ENCODE data around the gene CLCA1. TPM values are rescaled to one million over a fixed set of nuclear protein-coding genes. Genes with fewer than 3 reads are reported as not detected.
A peak's percentile ranks its signal among the peaks of the same experiment; 100 is the strongest.
"Not testable (repeated sequence)": the region's sequence is repeated elsewhere in the genome, so short reads cannot be mapped to it uniquely, and the experiment has no call there.

Gene CLCA1
- total RNA-seq, 1 experiment from 2014 or later, result 0.08 TPM

DNA sequence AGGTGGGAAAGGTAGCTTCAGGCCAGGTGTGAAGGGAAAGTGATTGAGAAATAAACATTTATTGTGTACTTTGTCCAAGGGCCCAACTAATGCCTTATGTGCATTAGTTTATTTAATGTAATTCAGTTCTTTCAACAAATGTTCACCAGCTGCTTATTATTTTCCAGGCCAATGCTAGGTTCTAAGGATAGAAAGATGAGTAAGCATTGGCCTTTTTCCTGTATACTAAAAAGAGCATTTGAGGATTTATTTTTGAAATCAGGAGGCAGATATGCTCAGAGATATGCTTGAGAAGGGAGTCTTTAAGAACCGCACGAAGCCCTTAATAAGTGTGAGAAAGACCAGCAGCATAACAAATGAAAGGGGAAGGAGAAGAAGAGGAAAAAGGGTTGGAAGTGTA lies 32.0 kb downstream of the CLCA1 start:
- POLR2A ChIA-PET, result no interaction called here
- CTCF ChIA-PET, result no interaction called here

DNA sequence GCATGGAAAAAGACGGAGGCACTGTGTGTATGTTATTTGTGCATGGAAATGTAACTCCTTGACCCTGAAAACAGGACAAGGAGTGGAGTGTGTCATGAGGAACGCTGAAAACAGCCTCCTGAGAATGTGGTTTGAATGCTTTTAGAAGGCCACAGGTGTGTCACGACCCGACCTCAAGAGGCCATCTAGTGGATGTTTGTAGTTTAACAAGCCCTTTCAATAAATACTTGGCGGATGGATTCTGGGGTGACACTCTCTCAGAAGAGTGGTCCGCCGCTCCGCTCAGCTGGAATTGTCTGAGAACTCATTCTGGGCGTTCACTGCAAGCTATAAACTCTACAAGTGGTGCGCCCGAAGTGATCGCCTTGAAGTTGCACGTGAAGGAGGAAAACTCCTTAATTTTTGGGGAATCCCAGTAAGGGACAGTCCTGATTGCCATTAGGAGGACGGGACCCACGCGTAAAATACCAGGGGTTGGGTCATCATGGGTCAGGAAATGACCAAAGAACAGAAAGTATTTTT lies 33.5 kb downstream of the CLCA1 start:
- H3K4me1 ChIP-seq (ENCODE audit: control insufficient read depth, insufficient read depth, low read length); BruUV-seq (replicated peaks); H3K36me3 ChIP-seq (ENCODE audit: control insufficient read depth, insufficient read depth, low read length); POLR2A ChIA-PET; H3K27ac ChIP-seq (ENCODE audit: low read length); DNase-seq (ENCODE audit: low read depth, low spot score); in situ Hi-C loops (cut with HindIII; ENCODE audit: low pct_unique_long_range_greater_than_20kb, low sequenced_read_pairs); H3K9me3 ChIP-seq (ENCODE audit: control insufficient read depth, insufficient read depth, low read depth, low read length): not testable (repeated sequence)
- TF ChIP-seq, protein P1, sequence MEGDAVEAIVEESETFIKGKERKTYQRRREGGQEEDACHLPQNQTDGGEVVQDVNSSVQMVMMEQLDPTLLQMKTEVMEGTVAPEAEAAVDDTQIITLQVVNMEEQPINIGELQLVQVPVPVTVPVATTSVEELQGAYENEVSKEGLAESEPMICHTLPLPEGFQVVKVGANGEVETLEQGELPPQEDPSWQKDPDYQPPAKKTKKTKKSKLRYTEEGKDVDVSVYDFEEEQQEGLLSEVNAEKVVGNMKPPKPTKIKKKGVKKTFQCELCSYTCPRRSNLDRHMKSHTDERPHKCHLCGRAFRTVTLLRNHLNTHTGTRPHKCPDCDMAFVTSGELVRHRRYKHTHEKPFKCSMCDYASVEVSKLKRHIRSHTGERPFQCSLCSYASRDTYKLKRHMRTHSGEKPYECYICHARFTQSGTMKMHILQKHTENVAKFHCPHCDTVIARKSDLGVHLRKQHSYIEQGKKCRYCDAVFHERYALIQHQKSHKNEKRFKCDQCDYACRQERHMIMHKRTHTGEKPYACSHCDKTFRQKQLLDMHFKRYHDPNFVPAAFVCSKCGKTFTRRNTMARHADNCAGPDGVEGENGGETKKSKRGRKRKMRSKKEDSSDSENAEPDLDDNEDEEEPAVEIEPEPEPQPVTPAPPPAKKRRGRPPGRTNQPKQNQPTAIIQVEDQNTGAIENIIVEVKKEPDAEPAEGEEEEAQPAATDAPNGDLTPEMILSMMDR (IDR thresholded peaks at IDR 0.05), result peak; percentile 86
- H3K27me3 ChIP-seq (ENCODE audit: control insufficient read depth, insufficient read depth, low read length), result peaks cover 15% of the 10 kb centered on the region
- CTCF ChIA-PET, result interaction anchor here (1.1 kb wide), 1 partner anchor 28 kb away, joined by 3 read pairs; no protein-coding TSS in a partner anchor
- peak overlapping the region in 1 of 2 experiments; percentile 16; a peak in 2 of 4 replicates for H3K4me3 ChIP-seq (ENCODE audit: low read depth in 2 of 2, low read length in 2 of 2)
- intact Hi-C loops (cut with micrococcal nuclease; ENCODE audit: unreplicated experiment), result loop anchor here (1.0 kb wide), 1 partner anchor 122 kb away; no protein-coding TSS in a partner anchor
- peak; percentile 80 for ATAC-seq

More for the DNA sequence above, 32.0 kb downstream of the CLCA1 start:
- H3K9me3 ChIP-seq (ENCODE audit: control insufficient read depth, insufficient read depth, low read depth, low read length), result no peaks in the 10 kb centered on the region
- ATAC-seq (no peak), DNase-seq (ENCODE audit: low read depth, low spot score) (no peak)
- peaks cover 4% of the 10 kb centered on the region; the same call in 1 of the 2 replicates for H3K4me1 ChIP-seq (ENCODE audit: control insufficient read depth, insufficient read depth, low read length)
- no peak overlapping the region for H3K27ac ChIP-seq (ENCODE audit: low read length)
- no peaks in the 10 kb centered on the region for H3K36me3 ChIP-seq (ENCODE audit: control insufficient read depth, insufficient read depth, low read length)
- H3K27me3 ChIP-seq (ENCODE audit: control insufficient read depth, insufficient read depth, low read length), result peaks cover 15% of the 10 kb centered on the region
- TF ChIP-seq, protein P2, sequence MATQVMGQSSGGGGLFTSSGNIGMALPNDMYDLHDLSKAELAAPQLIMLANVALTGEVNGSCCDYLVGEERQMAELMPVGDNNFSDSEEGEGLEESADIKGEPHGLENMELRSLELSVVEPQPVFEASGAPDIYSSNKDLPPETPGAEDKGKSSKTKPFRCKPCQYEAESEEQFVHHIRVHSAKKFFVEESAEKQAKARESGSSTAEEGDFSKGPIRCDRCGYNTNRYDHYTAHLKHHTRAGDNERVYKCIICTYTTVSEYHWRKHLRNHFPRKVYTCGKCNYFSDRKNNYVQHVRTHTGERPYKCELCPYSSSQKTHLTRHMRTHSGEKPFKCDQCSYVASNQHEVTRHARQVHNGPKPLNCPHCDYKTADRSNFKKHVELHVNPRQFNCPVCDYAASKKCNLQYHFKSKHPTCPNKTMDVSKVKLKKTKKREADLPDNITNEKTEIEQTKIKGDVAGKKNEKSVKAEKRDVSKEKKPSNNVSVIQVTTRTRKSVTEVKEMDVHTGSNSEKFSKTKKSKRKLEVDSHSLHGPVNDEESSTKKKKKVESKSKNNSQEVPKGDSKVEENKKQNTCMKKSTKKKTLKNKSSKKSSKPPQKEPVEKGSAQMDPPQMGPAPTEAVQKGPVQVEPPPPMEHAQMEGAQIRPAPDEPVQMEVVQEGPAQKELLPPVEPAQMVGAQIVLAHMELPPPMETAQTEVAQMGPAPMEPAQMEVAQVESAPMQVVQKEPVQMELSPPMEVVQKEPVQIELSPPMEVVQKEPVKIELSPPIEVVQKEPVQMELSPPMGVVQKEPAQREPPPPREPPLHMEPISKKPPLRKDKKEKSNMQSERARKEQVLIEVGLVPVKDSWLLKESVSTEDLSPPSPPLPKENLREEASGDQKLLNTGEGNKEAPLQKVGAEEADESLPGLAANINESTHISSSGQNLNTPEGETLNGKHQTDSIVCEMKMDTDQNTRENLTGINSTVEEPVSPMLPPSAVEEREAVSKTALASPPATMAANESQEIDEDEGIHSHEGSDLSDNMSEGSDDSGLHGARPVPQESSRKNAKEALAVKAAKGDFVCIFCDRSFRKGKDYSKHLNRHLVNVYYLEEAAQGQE (IDR thresholded peaks at IDR 0.05; ENCODE audit: insufficient read depth in 1 of 2, low read depth in 2 of 2, low read length in 1 of 2), result no peak
- TF ChIP-seq, protein P1 (IDR thresholded peaks at IDR 0.05), result no peak
- no peak for TF ChIP-seq TCF7L2 (IDR thresholded peaks at IDR 0.05; ENCODE audit: low read depth, low read length)
- TF ChIP-seq POLR2AphosphoS5 (IDR thresholded peaks at IDR 0.05; ENCODE audit: low read depth, low read length), result no peak
- TF ChIP-seq SIN3A (IDR thresholded peaks at IDR 0.05; ENCODE audit: borderline replicate concordance, insufficient read depth, low read depth, low read length), result no peak
- no TSS peak for BruUV-seq (replicated peaks)
- in situ Hi-C loops (cut with HindIII; ENCODE audit: low pct_unique_long_range_greater_than_20kb, low sequenced_read_pairs), result no loop called here
- no peak overlapping the region for H3K4me3 ChIP-seq (ENCODE audit: low read depth in 2 of 2, low read length in 2 of 2)
- intact Hi-C loops (cut with micrococcal nuclease; ENCODE audit: unreplicated experiment), result no loop called here
